Stimulated activated CD8-positive, alpha-beta memory T cell treated with anti-CD3 and anti-CD28 coated beads, Interleukin-12 subunit alpha, Interleukin-12 subunit beta, amount 100 ng/mL, for 24 hours (primary cell): ENCODE results near the gene OPTC.

ENCODE experiments used
- DNase-seq: peaks from one replicate; pipeline ENCODE4 v3.0.0-alpha.2; 2020; ENCODE audit errors: extremely low read depth

Gene OPTC

GRCh38 chr1:203558064-203558760 is 64.3 kb downstream of the OPTC start:
- no peak for DNase-seq
